GM23338 (cell line): ENCODE results near the gene TLR7. TPM values are rescaled to one million over a fixed set of nuclear protein-coding genes. Genes with fewer than 3 reads are reported as not detected.

Experiments used
- ATAC-seq: fragments of 200-7000 bp; cut with Tn5 transposase; 3 replicates; pipeline ENCODE4 v1.9.1; 2020
- DNase-seq: peaks from one replicate; pipeline ENCODE4 v3.0.0-alpha.2; 2015; ENCODE audit warnings: low spot score
- H2AFZ ChIP-seq: fragments of 200-600 bp; sonication (generic); 2 replicates; pipeline ENCODE4 v1.8.0; 2016; ENCODE audit warnings: antibody characterized with exemption, mild to moderate bottlenecking, moderate library complexity
- H3F3A ChIP-seq: fragments of 200-600 bp; sonication (generic); replicated peaks from 2 replicates; pipeline ENCODE4 v1.8.0; 2017; ENCODE audit warnings: antibody characterized with exemption, mixed run types, low read depth
- H3K27ac ChIP-seq: fragments of 200-600 bp; sonication (generic); 2 replicates; pipeline ENCODE4 v1.6.1; 2016; ENCODE audit warnings: low read depth
- H3K27me3 ChIP-seq: fragments of 200-600 bp; sonication (generic); 2 replicates; pipeline ENCODE4 v1.8.0; 2016; ENCODE audit warnings: mild to moderate bottlenecking, mixed run types, moderate library complexity; ENCODE audit not compliant: insufficient read depth
- H3K36me3 ChIP-seq: fragments of 200-600 bp; sonication (generic); 2 replicates; pipeline ENCODE4 v1.8.0; 2016; ENCODE audit warnings: mild to moderate bottlenecking; ENCODE audit not compliant: insufficient read depth
- H3K4me1 ChIP-seq: fragments of 200-600 bp; sonication (generic); 2 replicates; pipeline ENCODE4 v1.8.0; 2016; ENCODE audit warnings: mild to moderate bottlenecking, moderate library complexity; ENCODE audit not compliant: insufficient read depth
- H3K4me2 ChIP-seq: fragments of 200-600 bp; sonication (generic); 2 replicates; pipeline ENCODE4 v1.7.1; 2017; ENCODE audit warnings: mixed run types
- H3K4me3 ChIP-seq: fragments of 200-600 bp; sonication (generic); 2 replicates; pipeline ENCODE4 v1.6.1; 2016; ENCODE audit warnings: mixed run types
- H3K79me2 ChIP-seq: fragments of 200-600 bp; sonication (generic); replicated peaks from 2 replicates; pipeline ENCODE4 v1.8.0; 2017; ENCODE audit warnings: mild to moderate bottlenecking; ENCODE audit not compliant: insufficient read depth
- H3K9me2 ChIP-seq: fragments of 200-600 bp; sonication (generic); 2 replicates; pipeline ENCODE4 v1.8.0; 2017; ENCODE audit not compliant: insufficient read depth
- H4K20me1 ChIP-seq: fragments of 200-600 bp; sonication (generic); replicated peaks from 2 replicates; pipeline ENCODE4 v1.8.0; 2017; ENCODE audit warnings: mild to moderate bottlenecking; ENCODE audit not compliant: insufficient read depth
- H3K27ac Mint-ChIP-seq: 2 replicates; pipeline ENCODE4 v1.8.0; 2020; ENCODE audit warnings: inconsistent platforms, mild to moderate bottlenecking, moderate library complexity, mixed read lengths
- H3K27me3 Mint-ChIP-seq: 3 replicates; pipeline ENCODE4 v1.8.0; 2022; ENCODE audit warnings: low read depth, mild to moderate bottlenecking, moderate library complexity, mixed read lengths, inconsistent platforms; ENCODE audit not compliant: insufficient read depth, poor library complexity
- H3K36me3 Mint-ChIP-seq: 3 replicates; pipeline ENCODE4 v1.8.0; 2021; ENCODE audit warnings: low read depth, mild to moderate bottlenecking, inconsistent platforms, moderate library complexity, mixed read lengths
- H3K4me1 Mint-ChIP-seq: 3 replicates; pipeline ENCODE4 v1.8.0; 2020; ENCODE audit warnings: mild to moderate bottlenecking, inconsistent platforms, mixed read lengths
- H3K4me3 Mint-ChIP-seq: 3 replicates; pipeline ENCODE4 v1.8.0; 2021; ENCODE audit warnings: moderate library complexity, mild to moderate bottlenecking, inconsistent platforms, mixed read lengths
- H3K9me3 Mint-ChIP-seq: 3 replicates; pipeline ENCODE4 v1.8.0; 2020; ENCODE audit warnings: moderate library complexity, mild to moderate bottlenecking, inconsistent platforms, mixed read lengths
- CREB1 ChIP-seq: fragments of 250-450 bp; sonication (Bioruptor Pico); IDR thresholded peaks from 2 replicates; pipeline ENCODE4 v1.5.0; 2020; ENCODE audit warnings: low read depth, mild to moderate bottlenecking, moderate library complexity
- CTCF ChIP-seq, 2 experiments: fragments of 200-600 bp in 1 of 2; sonication (generic) in 1 of 2; conservative IDR thresholded peaks; 2 replicates each; pipeline versions ENCODE4 v1.5.1 to v1.6.1; 2016 to 2017; ENCODE audit warnings: antibody characterized with exemption in 2 of 2, low read depth in 2 of 2, mild to moderate bottlenecking in 2 of 2, moderate library complexity in 1 of 2
- EZH2 ChIP-seq: fragments of 200-600 bp; sonication (generic); IDR thresholded peaks from one replicate; pipeline ENCODE4 v1.8.0; 2017; ENCODE audit warnings: antibody characterized with exemption, mild to moderate bottlenecking, low read depth; ENCODE audit not compliant: unreplicated experiment
- JUNB ChIP-seq: IDR thresholded peaks from one replicate; pipeline ENCODE4 v1.6.1; 2016; ENCODE audit warnings: antibody characterized with exemption; ENCODE audit not compliant: unreplicated experiment
- NANOG ChIP-seq: IDR thresholded peaks from 2 replicates; pipeline ENCODE4 v1.6.1; 2016; ENCODE audit warnings: antibody characterized with exemption, borderline replicate concordance
- POLR2AphosphoS5 ChIP-seq: IDR thresholded peaks from 2 replicates; pipeline ENCODE4 v1.6.1; 2016; ENCODE audit warnings: antibody characterized with exemption, low read depth
- REST ChIP-seq: IDR thresholded peaks from one replicate; pipeline ENCODE4 v1.6.1; 2018; ENCODE audit warnings: antibody characterized with exemption; ENCODE audit not compliant: unreplicated experiment
- STAT1 ChIP-seq: IDR thresholded peaks from one replicate; pipeline ENCODE4 v1.6.1; 2016; ENCODE audit warnings: antibody characterized with exemption; ENCODE audit not compliant: unreplicated experiment
- ZNF114 ChIP-seq: fragments of 250-450 bp; sonication (Bioruptor Pico); IDR thresholded peaks from 2 replicates; pipeline ENCODE4 v1.5.0; 2020; ENCODE audit warnings: mild to moderate bottlenecking, moderate library complexity
- ZNF331 ChIP-seq: fragments of 250-450 bp; sonication (Bioruptor Pico); IDR thresholded peaks from 2 replicates; pipeline ENCODE4 v1.5.0; 2020; ENCODE audit warnings: low read depth, mild to moderate bottlenecking, moderate library complexity
- polyA plus RNA-seq: library from polyadenylated mRNA; unstranded; fragments of >200 nt; fragmentation: Nextera tagmentation; extraction: Ambion mirVana; gene quantifications from 2 replicates; pipeline ENCODE4 v1.2.1, GENCODE V29; 2016
- total RNA-seq: library from RNA; depleted of rRNA; stranded (reverse); fragments of >200 nt; shearing (Covaris generic); gene quantifications from 2 replicates; pipeline ENCODE4 v1.2.3, GENCODE V29; 2014
- TF ChIP-seq, protein P1 (sequence below): fragments of 250-450 bp; sonication (Bioruptor Pico); IDR thresholded peaks from 2 replicates; pipeline ENCODE4 v1.5.0; 2020; ENCODE audit warnings: mild to moderate bottlenecking, moderate library complexity
- TF ChIP-seq, protein P2 (sequence below): IDR thresholded peaks from 2 replicates; pipeline ENCODE4 v1.6.1; 2016; ENCODE audit warnings: antibody characterized with exemption

Gene TLR7
- total and polyA plus RNA-seq, 2 experiments from 2014 or later = not detected

DNA sequence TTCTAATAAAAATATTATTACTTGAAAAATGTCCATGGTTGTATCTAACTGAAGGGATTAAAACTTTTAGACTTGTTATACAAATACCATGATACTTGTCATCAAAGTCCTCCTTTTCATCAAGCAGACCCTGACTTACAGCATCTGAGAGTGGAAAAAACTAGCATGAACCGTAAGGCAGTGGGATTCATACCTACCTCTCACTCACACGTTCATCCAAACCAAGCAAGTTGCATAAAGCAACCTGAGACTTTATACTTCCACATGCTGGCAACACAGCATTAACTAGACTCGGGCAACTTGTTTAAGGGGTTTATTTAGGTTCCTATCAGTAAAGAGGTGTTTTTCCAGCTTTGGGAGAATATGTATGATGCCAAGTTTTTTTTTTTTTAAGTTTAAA is 22.6 kb upstream of the TLR7 start:
- Histone ChIP-seq H3F3A (no peaks in the 10 kb centered on the region), H3K9me2 (no peaks in the 10 kb centered on the region), H3K4me2 (no peak overlapping the region), H4K20me1 (no peaks in the 10 kb centered on the region), H3K4me1 (peaks cover 7% of the 10 kb centered on the region; the same call in 1 of the 2 replicates), H3K79me2 (no peaks in the 10 kb centered on the region), H2AFZ (no peak overlapping the region), H3K27me3 (no peaks in the 10 kb centered on the region), H3K4me3 (no peak overlapping the region), H3K27ac (no peak overlapping the region), H3K36me3 (no peaks in the 10 kb centered on the region)
- ATAC-seq = no peak
- H3K4me3 Mint-ChIP-seq = no peak overlapping the region
- no peaks in the 10 kb centered on the region for H3K36me3 Mint-ChIP-seq
- TF ChIP-seq CTCF (conservative IDR thresholded peaks at IDR 0.05; ENCODE audit: low read depth in 2 of 2) (no peak), CREB1 (CRISPR knock-in tag) (no peak), EZH2 (no peak), JUNB (no peak), REST (no peak), NANOG (no peak), ZNF114 (CRISPR knock-in tag) (no peak), ZNF331 (CRISPR knock-in tag) (no peak), STAT1 (no peak), POLR2AphosphoS5 (no peak)
- TF ChIP-seq, protein P1, sequence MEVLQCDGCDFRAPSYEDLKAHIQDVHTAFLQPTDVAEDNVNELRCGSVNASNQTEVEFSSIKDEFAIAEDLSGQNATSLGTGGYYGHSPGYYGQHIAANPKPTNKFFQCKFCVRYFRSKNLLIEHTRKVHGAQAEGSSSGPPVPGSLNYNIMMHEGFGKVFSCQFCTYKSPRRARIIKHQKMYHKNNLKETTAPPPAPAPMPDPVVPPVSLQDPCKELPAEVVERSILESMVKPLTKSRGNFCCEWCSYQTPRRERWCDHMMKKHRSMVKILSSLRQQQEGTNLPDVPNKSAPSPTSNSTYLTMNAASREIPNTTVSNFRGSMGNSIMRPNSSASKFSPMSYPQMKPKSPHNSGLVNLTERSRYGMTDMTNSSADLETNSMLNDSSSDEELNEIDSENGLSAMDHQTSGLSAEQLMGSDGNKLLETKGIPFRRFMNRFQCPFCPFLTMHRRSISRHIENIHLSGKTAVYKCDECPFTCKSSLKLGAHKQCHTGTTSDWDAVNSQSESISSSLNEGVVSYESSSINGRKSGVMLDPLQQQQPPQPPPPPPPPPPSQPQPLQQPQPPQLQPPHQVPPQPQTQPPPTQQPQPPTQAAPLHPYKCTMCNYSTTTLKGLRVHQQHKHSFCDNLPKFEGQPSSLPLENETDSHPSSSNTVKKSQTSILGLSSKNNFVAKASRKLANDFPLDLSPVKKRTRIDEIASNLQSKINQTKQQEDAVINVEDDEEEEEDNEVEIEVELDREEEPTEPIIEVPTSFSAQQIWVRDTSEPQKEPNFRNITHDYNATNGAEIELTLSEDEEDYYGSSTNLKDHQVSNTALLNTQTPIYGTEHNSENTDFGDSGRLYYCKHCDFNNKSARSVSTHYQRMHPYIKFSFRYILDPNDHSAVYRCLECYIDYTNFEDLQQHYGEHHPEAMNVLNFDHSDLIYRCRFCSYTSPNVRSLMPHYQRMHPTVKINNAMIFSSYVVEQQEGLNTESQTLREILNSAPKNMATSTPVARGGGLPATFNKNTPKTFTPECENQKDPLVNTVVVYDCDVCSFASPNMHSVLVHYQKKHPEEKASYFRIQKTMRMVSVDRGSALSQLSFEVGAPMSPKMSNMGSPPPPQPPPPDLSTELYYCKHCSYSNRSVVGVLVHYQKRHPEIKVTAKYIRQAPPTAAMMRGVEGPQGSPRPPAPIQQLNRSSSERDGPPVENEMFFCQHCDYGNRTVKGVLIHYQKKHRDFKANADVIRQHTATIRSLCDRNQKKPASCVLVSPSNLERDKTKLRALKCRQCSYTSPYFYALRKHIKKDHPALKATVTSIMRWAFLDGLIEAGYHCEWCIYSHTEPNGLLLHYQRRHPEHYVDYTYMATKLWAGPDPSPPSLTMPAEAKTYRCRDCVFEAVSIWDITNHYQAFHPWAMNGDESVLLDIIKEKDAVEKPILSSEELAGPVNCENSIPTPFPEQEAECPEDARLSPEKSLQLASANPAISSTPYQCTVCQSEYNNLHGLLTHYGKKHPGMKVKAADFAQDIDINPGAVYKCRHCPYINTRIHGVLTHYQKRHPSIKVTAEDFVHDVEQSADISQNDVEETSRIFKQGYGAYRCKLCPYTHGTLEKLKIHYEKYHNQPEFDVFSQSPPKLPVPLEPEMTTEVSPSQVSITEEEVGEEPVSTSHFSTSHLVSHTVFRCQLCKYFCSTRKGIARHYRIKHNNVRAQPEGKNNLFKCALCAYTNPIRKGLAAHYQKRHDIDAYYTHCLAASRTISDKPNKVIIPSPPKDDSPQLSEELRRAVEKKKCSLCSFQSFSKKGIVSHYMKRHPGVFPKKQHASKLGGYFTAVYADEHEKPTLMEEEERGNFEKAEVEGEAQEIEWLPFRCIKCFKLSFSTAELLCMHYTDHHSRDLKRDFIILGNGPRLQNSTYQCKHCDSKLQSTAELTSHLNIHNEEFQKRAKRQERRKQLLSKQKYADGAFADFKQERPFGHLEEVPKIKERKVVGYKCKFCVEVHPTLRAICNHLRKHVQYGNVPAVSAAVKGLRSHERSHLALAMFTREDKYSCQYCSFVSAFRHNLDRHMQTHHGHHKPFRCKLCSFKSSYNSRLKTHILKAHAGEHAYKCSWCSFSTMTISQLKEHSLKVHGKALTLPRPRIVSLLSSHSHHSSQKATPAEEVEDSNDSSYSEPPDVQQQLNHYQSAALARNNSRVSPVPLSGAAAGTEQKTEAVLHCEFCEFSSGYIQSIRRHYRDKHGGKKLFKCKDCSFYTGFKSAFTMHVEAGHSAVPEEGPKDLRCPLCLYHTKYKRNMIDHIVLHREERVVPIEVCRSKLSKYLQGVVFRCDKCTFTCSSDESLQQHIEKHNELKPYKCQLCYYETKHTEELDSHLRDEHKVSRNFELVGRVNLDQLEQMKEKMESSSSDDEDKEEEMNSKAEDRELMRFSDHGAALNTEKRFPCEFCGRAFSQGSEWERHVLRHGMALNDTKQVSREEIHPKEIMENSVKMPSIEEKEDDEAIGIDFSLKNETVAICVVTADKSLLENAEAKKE (CRISPR knock-in tag) = no peak
- TF ChIP-seq, protein P2, sequence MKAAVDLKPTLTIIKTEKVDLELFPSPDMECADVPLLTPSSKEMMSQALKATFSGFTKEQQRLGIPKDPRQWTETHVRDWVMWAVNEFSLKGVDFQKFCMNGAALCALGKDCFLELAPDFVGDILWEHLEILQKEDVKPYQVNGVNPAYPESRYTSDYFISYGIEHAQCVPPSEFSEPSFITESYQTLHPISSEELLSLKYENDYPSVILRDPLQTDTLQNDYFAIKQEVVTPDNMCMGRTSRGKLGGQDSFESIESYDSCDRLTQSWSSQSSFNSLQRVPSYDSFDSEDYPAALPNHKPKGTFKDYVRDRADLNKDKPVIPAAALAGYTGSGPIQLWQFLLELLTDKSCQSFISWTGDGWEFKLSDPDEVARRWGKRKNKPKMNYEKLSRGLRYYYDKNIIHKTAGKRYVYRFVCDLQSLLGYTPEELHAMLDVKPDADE = no peak
- no peak for DNase-seq
- peaks cover 6% of the 10 kb centered on the region; the same call in 2 of the 3 replicates for H3K4me1 Mint-ChIP-seq
- H3K27ac Mint-ChIP-seq = no peak overlapping the region
- H3K27me3 Mint-ChIP-seq = no peaks in the 10 kb centered on the region
- H3K9me3 Mint-ChIP-seq = no peaks in the 10 kb centered on the region
